ENCODE results near the gene CACNG4.

Gene CACNG4

GRCh38 chr17:67007266-67007665, 42.8 kb downstream of the CACNG4 start:
- DNase-seq (ENCODE audit: extremely low read depth, low read depth) = no peak
- no peak for TF ChIP-seq CTCF (IDR thresholded peaks at IDR 0.05; ENCODE audit: low read depth, low read length, missing control alignments)
- no peak overlapping the region for H3K4me3 ChIP-seq (replicated peaks; ENCODE audit: low read depth, low read length)

- no peak for TF ChIP-seq CTCF (IDR thresholded peaks at IDR 0.05; ENCODE audit: low read depth, low read length, missing control alignments)
- H3K4me3 ChIP-seq (replicated peaks; ENCODE audit: low read depth, low read length) = no peak overlapping the region
- DNase-seq (ENCODE audit: extremely low read depth, low read depth) = no peak
Measured at GRCh38 chr17:67008101-67008500, 43.6 kb downstream of the CACNG4 start.

- TF ChIP-seq CTCF (IDR thresholded peaks at IDR 0.05; ENCODE audit: low read depth, low read length, missing control alignments) = no peak
- no peak for DNase-seq (ENCODE audit: extremely low read depth, low read depth)
Measured at GRCh38 chr17:67011527-67012175, 47.1 kb downstream of the CACNG4 start.

GRCh38 chr17:67013891-67014290, 49.4 kb downstream of the CACNG4 start:
- DNase-seq (ENCODE audit: extremely low read depth, low read depth) = no peak
- no peak for TF ChIP-seq CTCF (IDR thresholded peaks at IDR 0.05; ENCODE audit: low read depth, low read length, missing control alignments)
- no peak overlapping the region for H3K4me3 ChIP-seq (replicated peaks; ENCODE audit: low read depth, low read length)

More at GRCh38 chr17:67011527-67012175, 47.1 kb downstream of the CACNG4 start:
- H3K4me3 ChIP-seq (replicated peaks; ENCODE audit: low read depth, low read length) = no peak overlapping the region

- H3K4me3 ChIP-seq (replicated peaks; ENCODE audit: low read depth, low read length) = no peak overlapping the region
- DNase-seq (ENCODE audit: extremely low read depth, low read depth) = no peak
- no peak for TF ChIP-seq CTCF (IDR thresholded peaks at IDR 0.05; ENCODE audit: low read depth, low read length, missing control alignments)
Measured at GRCh38 chr17:67015001-67015400, 50.5 kb downstream of the CACNG4 start.

- no peak for TF ChIP-seq CTCF (IDR thresholded peaks at IDR 0.05; ENCODE audit: low read depth, low read length, missing control alignments)
- no peak overlapping the region for H3K4me3 ChIP-seq (replicated peaks; ENCODE audit: low read depth, low read length)
- DNase-seq (ENCODE audit: extremely low read depth, low read depth) = no peak
Measured at GRCh38 chr17:67016039-67016762, 51.7 kb downstream of the CACNG4 start.

Data from HFF-Myc (cell line).